ENCODE results near the gene CHD2. TPM values are rescaled to one million over a fixed set of nuclear protein-coding genes. Genes with fewer than 3 reads are reported as not detected.
A peak's percentile ranks its signal among the peaks of the same experiment; 100 is the strongest.

The CHD2 gene
- total RNA-seq, 1 experiment from 2014 or later = 101 TPM

DNA sequence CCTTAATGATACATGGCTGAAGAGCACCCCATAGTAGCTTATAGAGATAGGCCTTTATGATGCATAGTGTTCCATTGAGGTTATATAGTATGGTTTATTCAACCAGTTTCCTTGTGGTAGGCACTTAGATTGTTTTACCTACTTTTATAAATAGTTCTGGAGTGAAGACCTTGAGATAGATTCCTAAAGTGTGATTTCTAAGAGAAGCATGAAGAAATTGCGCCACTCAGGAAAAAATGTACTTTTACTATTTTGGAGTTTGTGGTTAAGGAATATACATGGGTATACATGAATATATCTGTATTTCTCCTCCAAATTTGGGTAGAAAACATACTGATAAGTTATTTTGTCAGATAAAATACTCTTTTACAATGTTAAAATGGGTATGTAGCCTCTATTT lies 70.5 kb downstream of the CHD2 start:
- H3K27me3 Mint-ChIP-seq (ENCODE audit: low read depth) = no peaks in the 10 kb centered on the region
- ATAC-seq = no peak
- POLR2A ChIA-PET = no interaction called here
- no peaks in the 10 kb centered on the region for H3K4me1 Mint-ChIP-seq
- H3K9me3 Mint-ChIP-seq = no peaks in the 10 kb centered on the region
- no peak for TF ChIP-seq NR2C2 (CRISPR knock-in tag; IDR thresholded peaks at IDR 0.05)
- TF ChIP-seq CREB1 (CRISPR knock-in tag; IDR thresholded peaks at IDR 0.05) = no peak
- TF ChIP-seq OVOL2 (CRISPR knock-in tag; IDR thresholded peaks at IDR 0.05; ENCODE audit: borderline replicate concordance) = no peak
- TF ChIP-seq HMGA2 (CRISPR knock-in tag; IDR thresholded peaks at IDR 0.05) = no peak
- no peak for TF ChIP-seq ZNF396 (CRISPR knock-in tag; IDR thresholded peaks at IDR 0.05; ENCODE audit: borderline replicate concordance)
- TF ChIP-seq NR1H2 (CRISPR knock-in tag; IDR thresholded peaks at IDR 0.05) = no peak
- TF ChIP-seq ZNF425 (CRISPR knock-in tag; conservative IDR thresholded peaks at IDR 0.05) = no peak
- TF ChIP-seq, protein P1, sequence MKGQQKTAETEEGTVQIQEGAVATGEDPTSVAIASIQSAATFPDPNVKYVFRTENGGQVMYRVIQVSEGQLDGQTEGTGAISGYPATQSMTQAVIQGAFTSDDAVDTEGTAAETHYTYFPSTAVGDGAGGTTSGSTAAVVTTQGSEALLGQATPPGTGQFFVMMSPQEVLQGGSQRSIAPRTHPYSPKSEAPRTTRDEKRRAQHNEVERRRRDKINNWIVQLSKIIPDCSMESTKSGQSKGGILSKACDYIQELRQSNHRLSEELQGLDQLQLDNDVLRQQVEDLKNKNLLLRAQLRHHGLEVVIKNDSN (CRISPR knock-in tag; IDR thresholded peaks at IDR 0.05) = no peak
- no peak for TF ChIP-seq ZNF232 (CRISPR knock-in tag; IDR thresholded peaks at IDR 0.05)
- no peak for TF ChIP-seq ZBTB21 (CRISPR knock-in tag; IDR thresholded peaks at IDR 0.05; ENCODE audit: borderline replicate concordance)
- TF ChIP-seq SP1 (CRISPR knock-in tag; conservative IDR thresholded peaks at IDR 0.05) = no peak
- no peak for TF ChIP-seq ZNF423 (CRISPR knock-in tag; IDR thresholded peaks at IDR 0.05)
- TF ChIP-seq, protein P2, sequence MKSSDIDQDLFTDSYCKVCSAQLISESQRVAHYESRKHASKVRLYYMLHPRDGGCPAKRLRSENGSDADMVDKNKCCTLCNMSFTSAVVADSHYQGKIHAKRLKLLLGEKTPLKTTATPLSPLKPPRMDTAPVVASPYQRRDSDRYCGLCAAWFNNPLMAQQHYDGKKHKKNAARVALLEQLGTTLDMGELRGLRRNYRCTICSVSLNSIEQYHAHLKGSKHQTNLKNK (CRISPR knock-in tag; IDR thresholded peaks at IDR 0.05) = no peak
- TF ChIP-seq ZNF281 (CRISPR knock-in tag; IDR thresholded peaks at IDR 0.05) = no peak
- no peak for TF ChIP-seq ZNF416 (CRISPR knock-in tag; IDR thresholded peaks at IDR 0.05)
- TF ChIP-seq HMGXB4 (CRISPR knock-in tag; IDR thresholded peaks at IDR 0.05) = no peak
- CTCF ChIA-PET = no interaction called here
- H3K4me3 Mint-ChIP-seq = no peak overlapping the region
- H3K36me3 Mint-ChIP-seq = peaks cover 79% of the 10 kb centered on the region
- no peak for DNase-seq (ENCODE audit: low spot score)
- H3K27ac Mint-ChIP-seq = peak overlapping the region; percentile 82; the same call in 1 of the 2 replicates

- ATAC-seq (no peak), DNase-seq (ENCODE audit: low spot score) (no peak)
- Mint-ChIP-seq H3K27ac (no peak overlapping the region), H3K9me3 (no peaks in the 10 kb centered on the region), H3K4me1 (no peaks in the 10 kb centered on the region), H3K36me3 (peaks cover 83% of the 10 kb centered on the region), H3K27me3 (ENCODE audit: low read depth) (no peaks in the 10 kb centered on the region), H3K4me3 (no peak overlapping the region)
- ChIA-PET CTCF (no interaction called here), POLR2A (no interaction called here)
- TF ChIP-seq ERG (CRISPR knock-in tag; IDR thresholded peaks at IDR 0.05) = no peak
- TF ChIP-seq, protein P3, sequence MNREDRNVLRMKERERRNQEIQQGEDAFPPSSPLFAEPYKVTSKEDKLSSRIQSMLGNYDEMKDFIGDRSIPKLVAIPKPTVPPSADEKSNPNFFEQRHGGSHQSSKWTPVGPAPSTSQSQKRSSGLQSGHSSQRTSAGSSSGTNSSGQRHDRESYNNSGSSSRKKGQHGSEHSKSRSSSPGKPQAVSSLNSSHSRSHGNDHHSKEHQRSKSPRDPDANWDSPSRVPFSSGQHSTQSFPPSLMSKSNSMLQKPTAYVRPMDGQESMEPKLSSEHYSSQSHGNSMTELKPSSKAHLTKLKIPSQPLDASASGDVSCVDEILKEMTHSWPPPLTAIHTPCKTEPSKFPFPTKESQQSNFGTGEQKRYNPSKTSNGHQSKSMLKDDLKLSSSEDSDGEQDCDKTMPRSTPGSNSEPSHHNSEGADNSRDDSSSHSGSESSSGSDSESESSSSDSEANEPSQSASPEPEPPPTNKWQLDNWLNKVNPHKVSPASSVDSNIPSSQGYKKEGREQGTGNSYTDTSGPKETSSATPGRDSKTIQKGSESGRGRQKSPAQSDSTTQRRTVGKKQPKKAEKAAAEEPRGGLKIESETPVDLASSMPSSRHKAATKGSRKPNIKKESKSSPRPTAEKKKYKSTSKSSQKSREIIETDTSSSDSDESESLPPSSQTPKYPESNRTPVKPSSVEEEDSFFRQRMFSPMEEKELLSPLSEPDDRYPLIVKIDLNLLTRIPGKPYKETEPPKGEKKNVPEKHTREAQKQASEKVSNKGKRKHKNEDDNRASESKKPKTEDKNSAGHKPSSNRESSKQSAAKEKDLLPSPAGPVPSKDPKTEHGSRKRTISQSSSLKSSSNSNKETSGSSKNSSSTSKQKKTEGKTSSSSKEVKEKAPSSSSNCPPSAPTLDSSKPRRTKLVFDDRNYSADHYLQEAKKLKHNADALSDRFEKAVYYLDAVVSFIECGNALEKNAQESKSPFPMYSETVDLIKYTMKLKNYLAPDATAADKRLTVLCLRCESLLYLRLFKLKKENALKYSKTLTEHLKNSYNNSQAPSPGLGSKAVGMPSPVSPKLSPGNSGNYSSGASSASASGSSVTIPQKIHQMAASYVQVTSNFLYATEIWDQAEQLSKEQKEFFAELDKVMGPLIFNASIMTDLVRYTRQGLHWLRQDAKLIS (CRISPR knock-in tag; IDR thresholded peaks at IDR 0.05; ENCODE audit: borderline replicate concordance) = no peak
- TF ChIP-seq GRHL2 (CRISPR knock-in tag; IDR thresholded peaks at IDR 0.05; ENCODE audit: insufficient replicate concordance, severe bottlenecking) = no peak
- TF ChIP-seq EMX1 (CRISPR knock-in tag; IDR thresholded peaks at IDR 0.05) = no peak
- TF ChIP-seq FOXP4 (CRISPR knock-in tag; IDR thresholded peaks at IDR 0.05) = no peak
- no peak for TF ChIP-seq FOXK1 (CRISPR knock-in tag; IDR thresholded peaks at IDR 0.05)
These were observed 71.0 kb downstream of the CHD2 start for GRCh38 chr15:92971081-92971480.

All from WTC11 (cell line).